Mammary epithelial cell (primary cell): ENCODE measurements around the gene OGG1.

ENCODE experiments used
- EZH2 ChIP-seq: IDR thresholded peaks from 2 replicates; pipeline ENCODE4 v1.6.1; 2012; ENCODE audit warnings: low read length, inconsistent platforms, borderline replicate concordance
- TF ChIP-seq, protein P1 (sequence below), 2 donors: IDR thresholded peaks in 1 of 2; conservative IDR thresholded peaks in 1 of 2; 2 replicates each; pipeline ENCODE4 v1.5.1; 2011 to 2012; ENCODE audit warnings: inconsistent platforms in 2 of 2, low read length in 2 of 2, mild to moderate bottlenecking in 2 of 2, control low read depth in 1 of 2, low read depth in 1 of 2; ENCODE audit not compliant: insufficient read depth in 1 of 2; ENCODE audit errors: extremely low read depth in 1 of 2

DNA sequence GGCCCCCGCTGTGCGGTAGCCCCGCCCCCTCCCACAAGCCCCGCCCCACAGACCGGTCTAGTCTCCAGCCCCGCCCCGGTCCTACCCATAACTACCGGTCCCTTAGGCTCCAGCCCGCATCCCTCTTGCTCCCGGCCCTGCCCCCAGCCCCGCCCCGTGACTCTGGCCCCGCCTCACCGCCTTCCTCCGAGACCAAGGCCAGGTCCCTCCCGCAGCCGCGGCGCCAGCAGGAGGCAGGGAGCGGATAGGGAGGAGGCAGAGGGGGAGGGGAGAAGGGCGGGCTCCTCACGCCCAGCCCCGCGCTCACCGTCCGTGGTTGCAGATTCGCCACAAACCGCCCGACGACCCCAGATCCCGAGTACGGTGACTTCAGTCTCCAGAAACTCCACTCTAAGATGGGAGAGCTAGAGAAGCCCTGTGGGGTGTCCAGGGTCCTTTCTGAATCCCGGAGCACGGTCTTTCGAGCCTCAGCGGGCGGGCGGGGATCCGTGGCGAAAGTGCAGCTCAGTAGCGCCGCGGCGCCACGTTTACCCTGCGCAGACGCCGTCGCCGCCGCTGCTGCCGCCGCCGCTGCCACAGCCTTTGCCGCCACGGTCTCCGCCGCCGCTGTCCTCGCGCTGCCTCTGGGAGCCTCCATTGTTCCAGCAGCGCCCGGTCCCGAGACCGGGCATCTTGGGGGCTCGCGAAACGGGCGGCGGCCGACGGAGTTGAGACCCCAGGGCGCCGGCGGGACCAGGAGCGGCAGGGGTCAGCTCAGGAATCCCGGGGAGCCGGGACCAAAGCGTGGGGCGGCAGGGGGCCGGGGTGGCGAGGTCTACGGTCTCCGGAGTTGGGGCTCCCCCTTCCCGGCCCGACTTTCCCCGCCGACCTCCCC lies 18.3 kb upstream of the OGG1 start, which contains the start of gene BRPF1:
- TF ChIP-seq, protein P1, sequence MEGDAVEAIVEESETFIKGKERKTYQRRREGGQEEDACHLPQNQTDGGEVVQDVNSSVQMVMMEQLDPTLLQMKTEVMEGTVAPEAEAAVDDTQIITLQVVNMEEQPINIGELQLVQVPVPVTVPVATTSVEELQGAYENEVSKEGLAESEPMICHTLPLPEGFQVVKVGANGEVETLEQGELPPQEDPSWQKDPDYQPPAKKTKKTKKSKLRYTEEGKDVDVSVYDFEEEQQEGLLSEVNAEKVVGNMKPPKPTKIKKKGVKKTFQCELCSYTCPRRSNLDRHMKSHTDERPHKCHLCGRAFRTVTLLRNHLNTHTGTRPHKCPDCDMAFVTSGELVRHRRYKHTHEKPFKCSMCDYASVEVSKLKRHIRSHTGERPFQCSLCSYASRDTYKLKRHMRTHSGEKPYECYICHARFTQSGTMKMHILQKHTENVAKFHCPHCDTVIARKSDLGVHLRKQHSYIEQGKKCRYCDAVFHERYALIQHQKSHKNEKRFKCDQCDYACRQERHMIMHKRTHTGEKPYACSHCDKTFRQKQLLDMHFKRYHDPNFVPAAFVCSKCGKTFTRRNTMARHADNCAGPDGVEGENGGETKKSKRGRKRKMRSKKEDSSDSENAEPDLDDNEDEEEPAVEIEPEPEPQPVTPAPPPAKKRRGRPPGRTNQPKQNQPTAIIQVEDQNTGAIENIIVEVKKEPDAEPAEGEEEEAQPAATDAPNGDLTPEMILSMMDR (conservative IDR thresholded peaks at IDR 0.05 in 1 of 2, IDR thresholded peaks at IDR 0.05 in 1 of 2; ENCODE audit: extremely low read depth in 1 of 2, insufficient read depth in 1 of 2, low read depth in 1 of 2, low read length in 2 of 2), result peak in 1 of 2 donors; percentile 36
- no peak for TF ChIP-seq EZH2
